IMR-90 (cell line): ENCODE measurements around the gene M6PR. TPM values are rescaled to one million over a fixed set of nuclear protein-coding genes. Genes with fewer than 3 reads are reported as not detected.

ENCODE experiments used
- ATAC-seq: fragments of 200-7000 bp; cut with Tn5 transposase; 2 replicates; pipeline ENCODE4 v1.9.1; 2020; ENCODE audit warnings: low read depth, mild to moderate bottlenecking, moderate library complexity
- BruUV-seq: library from RNA; stranded (reverse); fragments of 400-500 nt; replicated peaks from 2 replicates; lab custom pipeline; 2021; lab: Mats Ljungman, UMichigan
- CTCF ChIA-PET: fragments of 300-600 bp; formaldehyde crosslinking; extraction: SDS; loops from one replicate; lab custom pipeline; 2021; ENCODE audit warnings: antibody characterized with exemption; lab: Yijun Ruan, JAX
- POLR2A ChIA-PET: fragments of 300-600 bp; sonication (Branson Sonifier 250); formaldehyde crosslinking; loops from one replicate; lab custom pipeline; 2022; ENCODE audit warnings: antibody characterized with exemption; ENCODE audit not compliant: unreplicated experiment; lab: Charles Lee
- DNase-seq: peaks from one replicate; pipeline ENCODE4 v3.0.0; 2013
- H2AFZ ChIP-seq: replicated peaks from 2 replicates; pipeline ENCODE3; 2013; ENCODE audit warnings: low read length, mild to moderate bottlenecking; ENCODE audit not compliant: poor library complexity
- H2AK5ac ChIP-seq: 2 replicates; pipeline ENCODE4 v1.6.1; 2013; ENCODE audit warnings: low read depth, low read length, inconsistent platforms
- H2AK9ac ChIP-seq: replicated peaks from 2 replicates; pipeline ENCODE3; 2013; ENCODE audit warnings: mild to moderate bottlenecking, low read depth, low read length, moderate library complexity; ENCODE audit not compliant: poor library complexity
- H2BK120ac ChIP-seq: 2 replicates; pipeline ENCODE4 v1.6.1; 2013; ENCODE audit warnings: low read depth, low read length, inconsistent platforms
- H2BK15ac ChIP-seq: 3 replicates; pipeline ENCODE4 v1.6.1; 2013; ENCODE audit warnings: low read depth, low read length, inconsistent platforms
- H2BK20ac ChIP-seq: 2 replicates; pipeline ENCODE4 v1.6.1; 2013; ENCODE audit warnings: low read depth, mild to moderate bottlenecking, inconsistent platforms, low read length, moderate library complexity
- H2BK5ac ChIP-seq: 2 replicates; pipeline ENCODE4 v1.6.1; 2013; ENCODE audit warnings: mild to moderate bottlenecking, low read depth, low read length, inconsistent platforms; ENCODE audit not compliant: poor library complexity, severe bottlenecking
- H3K14ac ChIP-seq: replicated peaks from 2 replicates; pipeline ENCODE4 v1.6.1; 2013; ENCODE audit warnings: low read depth, low read length, inconsistent platforms
- H3K18ac ChIP-seq: 2 replicates; pipeline ENCODE4 v1.6.1; 2013; ENCODE audit warnings: low read depth, low read length, control low read depth
- H3K23ac ChIP-seq: 2 replicates; pipeline ENCODE4 v1.6.1; 2013; ENCODE audit warnings: low read depth, low read length, inconsistent platforms
- H3K27ac ChIP-seq: 2 replicates; pipeline ENCODE4 v1.5.1; 2013; ENCODE audit warnings: mild to moderate bottlenecking, control low read depth, low read length; ENCODE audit not compliant: insufficient read depth
- H3K27me3 ChIP-seq: 2 replicates; pipeline ENCODE4 v1.6.1; 2013; ENCODE audit warnings: low read length; ENCODE audit not compliant: control insufficient read depth, insufficient read depth
- H3K36me3 ChIP-seq: 2 replicates; pipeline ENCODE4 v1.6.1; 2013; ENCODE audit warnings: low read length, mixed read lengths; ENCODE audit not compliant: control insufficient read depth, insufficient read depth
- H3K4ac ChIP-seq: 2 replicates; pipeline ENCODE4 v1.6.1; 2013; ENCODE audit warnings: low read depth, low read length, inconsistent platforms
- H3K4me1 ChIP-seq: 2 replicates; pipeline ENCODE4 v1.6.1; 2013; ENCODE audit warnings: low read length, mixed read lengths; ENCODE audit not compliant: control insufficient read depth, insufficient read depth
- H3K4me2 ChIP-seq: 2 replicates; pipeline ENCODE4 v1.6.1; 2013; ENCODE audit warnings: low read depth, mild to moderate bottlenecking, control low read depth, low read length, moderate library complexity
- H3K4me3 ChIP-seq: 2 replicates; pipeline ENCODE4 v1.5.1; 2013; ENCODE audit warnings: low read depth, mild to moderate bottlenecking, control low read depth, low read length, moderate library complexity; ENCODE audit not compliant: insufficient read depth
- H3K56ac ChIP-seq: 2 replicates; pipeline ENCODE4 v1.6.1; 2013; ENCODE audit warnings: low read length, inconsistent platforms; ENCODE audit not compliant: insufficient read depth; ENCODE audit errors: extremely low read depth
- H3K79me1 ChIP-seq, 2 experiments: 2 replicates each; pipeline ENCODE4 v1.6.1; 2013; ENCODE audit warnings: low read length in 2 of 2, inconsistent platforms in 1 of 2, low read depth in 1 of 2
- H3K9ac ChIP-seq: 2 replicates; pipeline ENCODE4 v1.6.1; 2013; ENCODE audit warnings: low read depth, low read length, control low read depth
- H3K9me1 ChIP-seq: 2 replicates; pipeline ENCODE4 v1.6.1; 2013; ENCODE audit warnings: low read length, inconsistent platforms; ENCODE audit not compliant: insufficient read depth
- H3K9me3 ChIP-seq: 2 replicates; pipeline ENCODE4 v1.6.1; 2013; ENCODE audit warnings: low read length; ENCODE audit not compliant: control insufficient read depth, insufficient read depth
- H4K20me1 ChIP-seq: 2 replicates; pipeline ENCODE4 v1.6.1; 2013; ENCODE audit warnings: low read length, inconsistent platforms; ENCODE audit not compliant: insufficient read depth
- H4K5ac ChIP-seq: 2 replicates; pipeline ENCODE4 v1.6.1; 2013; ENCODE audit warnings: mild to moderate bottlenecking, low read depth, low read length, control low read depth
- H4K8ac ChIP-seq, 2 experiments: 2 replicates each; pipeline ENCODE4 v1.6.1; 2013; ENCODE audit warnings: low read depth in 2 of 2, low read length in 2 of 2, control low read depth in 1 of 2, inconsistent platforms in 1 of 2
- H4K91ac ChIP-seq: 2 replicates; pipeline ENCODE4 v1.6.1; 2013; ENCODE audit warnings: low read depth, low read length, inconsistent platforms; ENCODE audit not compliant: insufficient read depth
- BHLHE40 ChIP-seq: fragments of 150-350 bp; IDR thresholded peaks from 2 replicates; pipeline ENCODE4 v1.6.1; 2016; ENCODE audit warnings: mild to moderate bottlenecking, low read depth, low read length
- CEBPB ChIP-seq: IDR thresholded peaks from 2 replicates; pipeline ENCODE4 v1.6.1; 2012; ENCODE audit warnings: low read depth, low read length, improper control_type of control experiment
- FOS ChIP-seq: fragments of 150-350 bp; IDR thresholded peaks from 2 replicates; pipeline ENCODE4 v1.6.1; 2016; ENCODE audit warnings: low read depth, low read length
- MAFK ChIP-seq: IDR thresholded peaks from 2 replicates; pipeline ENCODE4 v1.6.1; 2012; ENCODE audit warnings: low read depth, low read length, improper control_type of control experiment
- MXI1 ChIP-seq: IDR thresholded peaks from 2 replicates; pipeline ENCODE4 v1.6.1; 2012; ENCODE audit warnings: low read depth, mild to moderate bottlenecking, low read length, moderate library complexity, borderline replicate concordance
- NFE2L2 ChIP-seq: fragments of 150-350 bp; IDR thresholded peaks from 2 replicates; pipeline ENCODE4 v1.6.1; 2016; ENCODE audit warnings: low read depth, mild to moderate bottlenecking, low read length
- POLR2A ChIP-seq: IDR thresholded peaks from 2 replicates; pipeline ENCODE4 v1.6.1; 2012; ENCODE audit warnings: mild to moderate bottlenecking, low read depth, low read length
- RAD21 ChIP-seq: IDR thresholded peaks from 2 replicates; pipeline ENCODE4 v1.6.1; 2012; ENCODE audit warnings: low read length, improper control_type of control experiment
- RCOR1 ChIP-seq: IDR thresholded peaks from 2 replicates; pipeline ENCODE4 v1.6.1; 2012; ENCODE audit warnings: mild to moderate bottlenecking, low read length, improper control_type of control experiment; ENCODE audit not compliant: insufficient replicate concordance
- SMC3 ChIP-seq: fragments of 150-350 bp; IDR thresholded peaks from 2 replicates; pipeline ENCODE4 v1.6.1; 2016; ENCODE audit warnings: low read depth, mild to moderate bottlenecking, antibody characterized with exemption, low read length, moderate library complexity
- WGBS, 2 experiments: methylation state at CpG; one replicate each; pipeline versions ENCODE4 v1.1.5 to v1.1.7; 2013; ENCODE audit warnings: missing lambda C conversion rate in 2 of 2; ENCODE audit not compliant: insufficient read length in 1 of 2; ENCODE audit errors: extremely low coverage in 2 of 2; 5-methylcytosine and 5-hydroxymethylcytosine counted together
- dilution Hi-C: fragments of 300-500 bp; cut with HindIII; formaldehyde crosslinking; loops from one replicate; pipeline ENCODE4 v1.14.3; 2018; ENCODE audit warnings: low sequenced_read_pairs; ENCODE audit not compliant: unreplicated experiment
- in situ Hi-C: fragments of 300-500 bp; cut with MboI; formaldehyde crosslinking; loops from 3 replicates; pipeline ENCODE4 v1.14.3; 2019; ENCODE audit warnings: low sequenced_read_pairs, inconsistent platforms, mixed read lengths
- intact Hi-C: fragments of 100-400 bp; cut with micrococcal nuclease; formaldehyde crosslinking; loops from 2 replicates; pipeline ENCODE4 v1.10.0; 2022
- polyA plus RNA-seq, 3 experiments: library from polyadenylated mRNA; depleted of rRNA; stranded (reverse); fragments of >200 nt; gene quantifications; 2 replicates each; pipeline ENCODE4 v1.2.3, GENCODE V29; 2012; ENCODE audit warnings: low replicate concordance in 1 of 3
- total RNA-seq: library from RNA; depleted of rRNA; stranded (reverse); fragments of >200 nt; gene quantifications from 2 replicates; pipeline ENCODE4 v1.2.3, GENCODE V29; 2012
- TF ChIP-seq, protein P1 (sequence below): fragments of 150-350 bp; IDR thresholded peaks from 2 replicates; pipeline ENCODE4 v1.6.1; 2017; ENCODE audit warnings: mild to moderate bottlenecking, antibody characterized with exemption, low read length, low read depth

Gene M6PR
- total and polyA plus RNA-seq, 2 of the 4 experiments (the other 2 are of a cell fraction) = 86.6 to 140 TPM

DNA sequence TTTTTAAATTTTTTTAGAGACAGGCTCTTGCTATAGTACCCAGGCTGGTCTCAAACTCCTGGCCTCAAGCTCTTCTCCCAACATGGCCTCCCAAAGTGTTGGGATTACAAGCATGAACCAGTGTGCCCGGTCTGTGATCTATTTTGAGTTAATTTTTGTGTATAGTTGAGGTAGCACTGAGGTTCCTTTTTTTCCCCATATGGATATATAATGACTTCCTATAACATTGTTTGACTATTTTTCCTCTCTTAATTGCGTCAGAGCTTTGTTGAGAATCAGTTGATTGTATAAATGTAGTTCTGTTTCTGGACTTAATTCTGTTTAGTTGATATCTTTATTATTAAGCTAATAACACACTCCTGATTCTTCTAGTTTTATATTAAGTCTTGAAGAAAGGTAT lies 8.6 kb upstream of the M6PR start:
- H2BK120ac ChIP-seq = no peak overlapping the region
- H3K4me1 ChIP-seq = no peaks in the 10 kb centered on the region
- CTCF ChIA-PET = no interaction called here
- no peak overlapping the region for H3K4ac ChIP-seq
- no peak overlapping the region for H3K4me3 ChIP-seq
- H3K14ac ChIP-seq = no peak overlapping the region
- no peak overlapping the region for H3K23ac ChIP-seq
- H3K18ac ChIP-seq = no peak overlapping the region
- DNase-seq = no peak
- no peak overlapping the region for H4K91ac ChIP-seq
- POLR2A ChIA-PET = no interaction called here
- no peak overlapping the region for H3K9ac ChIP-seq
- no TSS peak for BruUV-seq
- no peak overlapping the region for H3K27ac ChIP-seq
- WGBS, 2 experiments = no CpG with 5 or more reads among the region's 2 CpGs
- no peak overlapping the region for H2BK15ac ChIP-seq
- no peak overlapping the region for H2AK5ac ChIP-seq
- dilution Hi-C loops (no loop called here), in situ Hi-C loops (no loop called here), intact Hi-C loops (no loop called here)
- H3K56ac ChIP-seq = no peak overlapping the region
- no peaks in the 10 kb centered on the region for H3K79me1 ChIP-seq
- TF ChIP-seq FOS (no peak), MAFK (no peak), MXI1 (no peak), POLR2A (no peak), RAD21 (no peak), BHLHE40 (no peak), CEBPB (no peak), SMC3 (no peak), NFE2L2 (no peak), RCOR1 (no peak)
- TF ChIP-seq, protein P1, sequence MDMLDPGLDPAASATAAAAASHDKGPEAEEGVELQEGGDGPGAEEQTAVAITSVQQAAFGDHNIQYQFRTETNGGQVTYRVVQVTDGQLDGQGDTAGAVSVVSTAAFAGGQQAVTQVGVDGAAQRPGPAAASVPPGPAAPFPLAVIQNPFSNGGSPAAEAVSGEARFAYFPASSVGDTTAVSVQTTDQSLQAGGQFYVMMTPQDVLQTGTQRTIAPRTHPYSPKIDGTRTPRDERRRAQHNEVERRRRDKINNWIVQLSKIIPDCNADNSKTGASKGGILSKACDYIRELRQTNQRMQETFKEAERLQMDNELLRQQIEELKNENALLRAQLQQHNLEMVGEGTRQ = no peak
- no peak overlapping the region for H4K8ac ChIP-seq
- H3K36me3 ChIP-seq = no peaks in the 10 kb centered on the region
- H3K4me2 ChIP-seq = no peak overlapping the region
- no peak overlapping the region for H2AFZ ChIP-seq
- no peak for ATAC-seq
- H3K27me3 ChIP-seq = no peaks in the 10 kb centered on the region
- no peak overlapping the region for H2BK20ac ChIP-seq
- no peak overlapping the region for H2AK9ac ChIP-seq
- H4K5ac ChIP-seq = no peak overlapping the region
- H2BK5ac ChIP-seq = no peak overlapping the region
- no peaks in the 10 kb centered on the region for H4K20me1 ChIP-seq
- H3K9me3 ChIP-seq = no peaks in the 10 kb centered on the region
- no peaks in the 10 kb centered on the region for H3K9me1 ChIP-seq
